ENCODE data around the gene ZFAND4.

DNA sequence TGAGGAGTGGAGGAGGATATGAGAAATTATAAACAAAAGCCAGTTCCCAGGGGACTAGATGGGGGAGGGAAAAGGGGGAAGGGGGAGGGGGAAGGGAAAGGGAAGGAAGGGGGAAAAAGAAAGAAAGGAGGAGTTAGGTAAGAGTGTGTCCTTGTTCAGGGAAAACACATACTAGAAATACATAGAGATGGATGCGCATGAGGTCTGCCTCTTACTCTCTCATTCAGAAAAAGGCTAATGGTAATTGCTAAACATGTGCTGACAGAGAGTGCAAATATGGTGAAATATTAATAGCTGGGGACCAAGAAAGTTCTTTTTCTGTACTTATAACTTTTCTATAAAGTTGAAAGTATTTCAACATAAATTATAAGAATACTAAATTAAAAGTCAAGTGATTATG is 64.5 kb downstream of the ZFAND4 start:
- no peak for TF ChIP-seq POLR2A (IDR thresholded peaks at IDR 0.05)
- TF ChIP-seq CTCF (IDR thresholded peaks at IDR 0.05): no peak
